Measurements from ENCODE around the gene OST4.
A peak's percentile ranks its signal among the peaks of the same experiment; 100 is the strongest.
"Not testable (repeated sequence)": the region's sequence is repeated elsewhere in the genome, so short reads cannot be mapped to it uniquely, and the experiment has no call there.

The OST4 gene

DNA sequence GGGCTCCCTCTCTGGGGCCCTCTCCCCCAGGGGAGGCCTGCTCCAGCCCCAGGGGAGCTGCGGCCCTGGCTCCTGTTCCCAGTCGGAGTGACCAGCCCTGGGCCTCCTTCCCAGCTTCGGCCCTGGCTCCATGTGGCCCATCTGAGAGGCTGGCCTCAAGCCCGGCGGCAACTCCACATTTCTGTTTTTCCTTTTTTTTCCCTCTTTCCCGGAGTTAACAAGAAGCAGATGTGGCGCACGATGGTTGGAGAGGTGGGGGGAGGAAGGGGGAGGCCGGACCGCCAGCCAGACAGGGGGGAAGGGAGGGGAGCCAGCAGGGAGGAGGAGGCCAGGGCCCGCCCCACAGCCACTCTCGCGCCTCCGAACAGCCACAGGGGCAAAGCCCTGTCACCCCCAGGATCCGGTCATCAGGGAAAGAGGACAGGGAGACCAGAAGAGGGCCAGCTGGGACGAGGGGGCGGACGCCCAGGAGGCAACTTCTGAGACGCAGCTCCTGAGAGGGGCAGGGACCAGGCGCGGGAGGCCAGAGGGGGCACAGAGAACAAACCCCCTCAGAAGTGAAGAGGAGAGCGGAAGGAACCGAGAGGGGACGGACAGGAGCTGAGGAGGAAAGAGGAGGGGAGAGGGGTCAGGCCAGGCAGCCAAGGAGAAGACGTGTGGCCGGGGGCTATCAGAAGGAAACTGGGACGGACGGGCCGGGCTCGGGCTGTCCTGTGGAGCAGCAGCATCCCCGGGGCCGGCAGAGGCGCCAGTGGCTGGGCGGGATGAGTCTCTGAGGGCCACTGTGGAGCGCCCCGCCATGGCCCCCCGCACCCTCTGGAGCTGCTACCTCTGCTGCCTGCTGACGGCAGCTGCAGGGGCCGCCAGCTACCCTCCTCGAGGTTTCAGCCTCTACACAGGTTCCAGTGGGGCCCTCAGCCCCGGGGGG is 7.1 kb upstream of the OST4 start, which contains the start of gene EMILIN1:
Gene EMILIN1 (plus strand): TSS at position 349 of the 928 bp plus-strand sequence. CDS start 451 bp downstream, at position 800.
- Mint-ChIP-seq H3K4me3 (peak within 1 kb of the TSS in 1 of 2 donors; percentile 43), H3K4me1 (peaks cover 38 to 64% of the 10 kb centered on the region in 2 donors)

DNA sequence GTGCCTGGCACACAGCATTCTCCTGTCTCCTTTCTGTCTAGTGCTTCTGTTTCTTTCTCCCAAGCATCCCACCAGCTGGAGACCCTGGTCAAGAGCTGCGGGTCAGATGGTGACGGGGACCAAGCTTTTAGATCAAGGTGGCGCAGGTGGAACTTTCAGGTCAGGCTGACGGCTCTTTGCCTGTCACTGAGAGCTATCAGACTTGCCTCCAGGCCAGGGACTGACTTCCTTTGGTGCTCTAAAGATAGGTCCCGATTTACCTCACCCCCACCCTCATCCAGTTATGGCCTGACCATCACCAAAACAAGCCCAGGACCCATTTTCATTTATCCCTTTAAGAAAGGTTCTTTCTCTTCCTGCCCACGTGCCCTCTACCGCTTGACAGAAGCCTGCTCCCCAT is 5.8 kb upstream of the OST4 start:
- Mint-ChIP-seq H3K4me3 (no peak overlapping the region), H3K4me1 (peaks cover 46 to 72% of the 10 kb centered on the region in 2 donors), H3K27ac (peak overlapping the region; percentile 65), H3K36me3 (no peaks in the 10 kb centered on the region), H3K9me3 (peaks cover 0 to 3% of the 10 kb centered on the region in 2 donors), H3K27me3 (peaks cover 4 to 18% of the 10 kb centered on the region in 2 donors)
- no peak for DNase-seq
- ATAC-seq (replicated peaks), result no peak

More for the DNA sequence above, 7.1 kb upstream of the OST4 start, which contains the start of gene EMILIN1:
- Mint-ChIP-seq H3K36me3 (no peaks in the 10 kb centered on the region), H3K27ac (peak within 1 kb of the TSS; percentile 65), H3K27me3 (peaks cover 4 to 18% of the 10 kb centered on the region in 2 donors), H3K9me3 (peaks cover 0 to 3% of the 10 kb centered on the region in 2 donors)
- DNase-seq (no peak), ATAC-seq (replicated peaks) (no peak)

DNA sequence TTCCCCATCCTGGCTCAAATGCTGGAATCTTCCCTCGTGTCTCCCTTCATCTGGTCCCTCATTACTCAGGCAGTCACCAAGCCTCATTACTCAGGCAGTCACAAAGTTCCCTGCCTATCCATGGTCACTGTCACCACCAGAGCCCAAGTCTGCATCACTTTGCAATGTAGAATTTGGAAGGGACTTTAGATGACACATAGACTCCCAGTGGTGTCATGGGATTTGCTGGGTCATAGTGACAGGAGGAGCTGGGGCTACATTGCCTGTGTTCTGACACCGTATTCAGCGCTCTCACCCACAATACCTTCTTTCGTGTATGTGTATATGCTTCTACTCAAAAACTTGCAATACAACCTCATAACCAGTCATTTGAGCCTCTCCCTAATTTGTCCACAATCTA is 4.9 kb upstream of the OST4 start:
- DNase-seq (no peak), ATAC-seq (replicated peaks) (no peak)
- Mint-ChIP-seq H3K36me3 (no peaks in the 10 kb centered on the region), H3K27ac (no peak overlapping the region), H3K4me3 (no peak overlapping the region), H3K4me1 (peaks cover 45 to 71% of the 10 kb centered on the region in 2 donors), H3K9me3 (peaks cover 0 to 3% of the 10 kb centered on the region in 2 donors), H3K27me3 (peaks cover 4 to 18% of the 10 kb centered on the region in 2 donors)

DNA sequence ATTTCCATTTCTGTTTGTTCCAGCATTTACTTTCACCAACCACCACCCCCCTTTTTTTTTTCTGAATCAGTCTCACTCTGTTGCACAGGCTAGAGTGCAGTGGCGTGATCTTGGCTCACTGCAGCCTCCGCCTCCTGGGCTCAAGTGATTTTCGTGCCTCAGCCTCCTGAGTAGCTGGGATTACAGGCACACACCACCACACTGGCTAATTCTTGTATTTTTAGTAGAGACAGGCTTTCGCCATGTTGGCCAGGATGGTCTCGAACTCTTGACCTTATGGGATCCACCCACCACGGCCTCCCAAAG is 4.1 kb upstream of the OST4 start:
- H3K36me3 Mint-ChIP-seq; ATAC-seq (replicated peaks); H3K9me3 Mint-ChIP-seq; DNase-seq; H3K27ac Mint-ChIP-seq: not testable (repeated sequence)
- H3K27me3 Mint-ChIP-seq, result peaks cover 4 to 18% of the 10 kb centered on the region in 2 donors
- peak overlapping the region in 1 of 2 donors; percentile 40 for H3K4me3 Mint-ChIP-seq
- peaks cover 41 to 67% of the 10 kb centered on the region in 2 donors for H3K4me1 Mint-ChIP-seq

DNA sequence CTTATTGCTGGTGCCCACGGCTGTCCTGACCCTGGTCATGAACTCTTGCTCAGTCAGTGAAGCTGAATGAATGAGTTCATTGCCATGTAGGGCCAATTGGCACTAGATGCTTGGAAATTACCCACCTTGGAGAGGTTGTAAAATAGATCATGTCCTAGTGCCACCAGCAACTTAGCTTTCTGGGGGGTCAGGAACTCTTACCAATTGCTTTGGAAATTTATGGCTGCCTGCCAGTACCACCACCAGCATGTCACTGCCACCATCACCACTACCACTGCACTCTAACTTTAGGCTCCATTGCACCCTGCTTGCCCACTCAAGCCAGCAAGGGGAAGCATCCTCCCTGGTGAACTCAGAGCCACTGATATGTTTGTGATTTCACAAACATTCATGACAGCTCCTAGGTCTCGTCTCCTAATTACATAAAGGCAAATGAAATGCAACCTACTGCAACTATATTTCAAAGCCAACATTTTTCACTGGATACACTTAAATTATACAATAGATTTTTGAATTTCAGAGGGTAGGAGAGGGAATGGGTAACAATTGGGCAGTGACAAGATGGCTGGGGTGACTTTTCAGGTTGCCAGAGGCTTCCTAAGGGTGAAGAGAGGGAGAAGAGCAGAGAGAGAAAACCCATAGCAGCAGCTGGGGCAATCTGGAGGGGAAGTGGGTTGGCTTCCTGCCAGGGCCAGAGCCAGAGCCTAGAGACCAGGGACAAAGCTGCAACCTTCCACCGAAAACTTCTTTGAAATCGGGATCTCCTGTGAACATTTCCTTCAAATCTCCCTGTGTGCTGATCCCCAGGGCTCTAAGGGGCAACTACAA is 3.5 kb upstream of the OST4 start:
- Mint-ChIP-seq H3K4me1 (peaks cover 40 to 67% of the 10 kb centered on the region in 2 donors), H3K27me3 (peaks cover 4 to 18% of the 10 kb centered on the region in 2 donors), H3K36me3 (peaks cover 1 to 5% of the 10 kb centered on the region in 2 donors), H3K4me3 (peak overlapping the region in 1 of 2 donors; percentile 40), H3K27ac (no peak overlapping the region), H3K9me3 (peaks cover 0 to 3% of the 10 kb centered on the region in 2 donors)
- DNase-seq, result no peak
- ATAC-seq (replicated peaks), result no peak

DNA sequence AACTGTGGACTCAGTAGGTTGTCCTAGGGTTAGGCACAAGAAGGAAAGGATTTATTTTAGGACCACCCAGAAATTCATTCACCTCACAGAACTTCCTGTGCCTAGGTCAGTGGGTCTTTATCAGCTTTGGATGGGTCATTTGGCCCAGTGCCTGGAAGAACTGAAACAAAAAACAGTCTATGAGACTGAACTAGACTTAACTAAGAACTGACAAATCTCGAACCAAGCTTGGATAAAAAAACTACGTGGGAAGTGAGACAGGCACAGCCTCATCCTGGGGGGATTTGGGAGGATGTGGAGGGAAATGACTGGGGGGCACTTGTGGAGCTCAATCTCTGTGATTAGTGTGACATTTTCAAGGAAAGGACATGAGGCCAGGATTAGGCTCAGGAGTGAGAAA is 2.3 kb upstream of the OST4 start:
- DNase-seq (no peak), ATAC-seq (replicated peaks) (no peak)
- peaks cover 4 to 11% of the 10 kb centered on the region in 2 donors for H3K27me3 Mint-ChIP-seq
- peaks cover 49 to 77% of the 10 kb centered on the region in 2 donors for H3K4me1 Mint-ChIP-seq
- peaks cover 12 to 17% of the 10 kb centered on the region in 2 donors for H3K36me3 Mint-ChIP-seq
- H3K9me3 Mint-ChIP-seq, result peaks cover 0 to 3% of the 10 kb centered on the region in 2 donors
- no peak overlapping the region for H3K4me3 Mint-ChIP-seq
- peak overlapping the region; percentile 4 for H3K27ac Mint-ChIP-seq

DNA sequence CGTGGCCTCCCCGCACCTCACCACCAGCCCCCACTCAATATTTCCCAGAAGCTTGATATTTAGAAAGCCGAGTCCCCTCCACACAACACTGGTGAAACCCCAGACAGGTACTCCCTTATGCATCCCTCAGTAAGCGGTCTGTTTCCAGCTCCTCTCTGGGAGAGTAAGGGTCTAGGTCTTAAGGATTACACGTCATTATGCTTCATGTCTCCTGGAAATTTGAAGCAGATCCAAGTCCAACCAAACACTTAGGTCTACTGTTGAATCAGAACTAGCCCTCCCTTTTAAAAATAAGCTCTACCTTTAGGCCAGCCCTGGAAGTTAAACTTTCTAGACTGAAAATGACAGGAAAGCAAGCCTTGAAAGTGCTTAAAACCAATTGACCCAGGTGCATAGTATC is 1.5 kb upstream of the OST4 start:
- Mint-ChIP-seq H3K4me3 (peak overlapping the region; percentile 88 to 94), H3K27me3 (peaks cover 0 to 3% of the 10 kb centered on the region in 2 donors), H3K4me1 (peaks cover 55 to 77% of the 10 kb centered on the region in 2 donors), H3K36me3 (peaks cover 18 to 25% of the 10 kb centered on the region in 2 donors), H3K27ac (peak overlapping the region; percentile 21), H3K9me3 (peaks cover 0 to 3% of the 10 kb centered on the region in 2 donors)
- ATAC-seq (replicated peaks) (no peak), DNase-seq (no peak)

DNA sequence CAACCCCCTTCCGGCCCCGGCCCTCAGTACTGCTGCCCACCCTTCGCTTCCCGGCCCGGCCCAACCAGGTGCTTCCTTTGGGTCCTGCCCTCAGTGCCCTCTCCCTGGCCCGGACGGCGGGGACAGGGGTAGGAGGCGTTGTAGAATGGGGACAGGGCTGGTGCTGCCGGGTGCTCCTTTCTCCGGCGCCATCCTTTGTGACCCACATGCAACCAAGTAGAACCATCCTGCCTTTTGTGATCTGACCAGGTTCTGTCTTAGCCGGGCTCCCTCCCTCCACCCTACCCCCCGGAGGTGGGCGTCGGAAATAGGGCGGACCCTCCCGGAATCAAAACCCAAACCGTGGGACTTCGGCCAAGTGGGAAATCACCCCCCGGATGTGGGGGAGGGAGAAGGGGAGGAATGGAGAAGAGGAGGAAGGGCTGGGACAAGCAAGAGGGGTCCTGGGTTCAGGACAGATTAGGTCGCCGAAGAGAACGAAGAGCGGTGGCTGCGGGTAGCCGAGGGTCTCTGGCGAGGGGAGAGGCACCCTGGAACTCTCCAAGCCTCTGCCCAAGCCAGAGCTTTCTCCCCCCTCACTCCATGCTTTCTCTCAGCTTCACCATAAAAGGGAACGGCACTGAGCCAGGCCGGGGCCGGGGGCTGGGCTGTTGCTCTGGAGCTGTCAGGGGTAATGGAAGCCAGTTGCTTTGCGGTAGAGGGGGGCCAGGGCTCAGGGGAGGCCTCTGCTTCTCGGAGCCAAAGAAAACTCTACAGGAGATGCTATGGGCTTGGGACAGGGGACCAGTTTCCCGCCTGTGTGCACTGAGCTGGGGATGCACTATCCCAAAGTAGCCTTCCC is 756 bp upstream of the OST4 start:
- Mint-ChIP-seq H3K9me3 (peaks cover 0 to 2% of the 10 kb centered on the region in 2 donors), H3K27ac (peak overlapping the region; percentile 88), H3K4me1 (peaks cover 50 to 75% of the 10 kb centered on the region in 2 donors), H3K27me3 (no peaks in the 10 kb centered on the region), H3K36me3 (peaks cover 18 to 29% of the 10 kb centered on the region in 2 donors), H3K4me3 (peak overlapping the region; percentile 88 to 94)
- ATAC-seq (replicated peaks), result no peak
- DNase-seq, result no peak

DNA sequence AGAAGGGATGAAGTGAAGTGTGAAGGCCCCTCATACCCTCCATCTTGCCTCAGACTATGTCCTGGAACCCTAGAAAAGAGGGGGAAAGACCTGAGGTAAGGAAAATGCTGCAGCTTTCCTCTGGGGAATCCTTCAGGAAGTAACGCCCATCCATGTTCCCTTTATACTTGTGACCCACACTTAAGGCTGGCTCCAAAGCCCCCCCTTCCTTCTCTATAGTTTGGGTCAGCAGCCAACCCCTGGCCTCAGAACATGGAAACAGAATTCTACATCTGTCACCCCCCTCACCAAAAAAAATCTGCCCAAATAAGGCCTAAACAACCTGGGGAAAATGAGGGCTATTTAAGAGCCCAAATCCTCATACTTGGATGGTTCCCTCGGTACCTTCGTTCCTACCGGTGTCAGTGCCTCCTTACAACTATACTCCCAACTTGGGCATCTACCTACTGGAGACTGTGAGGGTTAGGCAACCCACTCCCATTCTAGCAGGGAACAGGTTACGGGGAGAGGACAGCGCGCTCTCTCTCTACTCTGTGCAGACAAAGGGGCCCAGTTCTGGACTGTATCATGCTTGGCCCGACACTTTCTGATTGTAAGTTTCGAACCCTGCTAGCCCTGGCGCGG is 689 bp downstream of the OST4 start:
- Mint-ChIP-seq H3K9me3 (no peaks in the 10 kb centered on the region), H3K27ac (peak overlapping the region; percentile 97), H3K27me3 (no peaks in the 10 kb centered on the region), H3K4me3 (peak overlapping the region; percentile 94 to 96), H3K4me1 (peaks cover 46 to 72% of the 10 kb centered on the region in 2 donors), H3K36me3 (peaks cover 24 to 36% of the 10 kb centered on the region in 2 donors)
- ATAC-seq (replicated peaks) (peak; percentile 8 to 11), DNase-seq (no peak)

DNA sequence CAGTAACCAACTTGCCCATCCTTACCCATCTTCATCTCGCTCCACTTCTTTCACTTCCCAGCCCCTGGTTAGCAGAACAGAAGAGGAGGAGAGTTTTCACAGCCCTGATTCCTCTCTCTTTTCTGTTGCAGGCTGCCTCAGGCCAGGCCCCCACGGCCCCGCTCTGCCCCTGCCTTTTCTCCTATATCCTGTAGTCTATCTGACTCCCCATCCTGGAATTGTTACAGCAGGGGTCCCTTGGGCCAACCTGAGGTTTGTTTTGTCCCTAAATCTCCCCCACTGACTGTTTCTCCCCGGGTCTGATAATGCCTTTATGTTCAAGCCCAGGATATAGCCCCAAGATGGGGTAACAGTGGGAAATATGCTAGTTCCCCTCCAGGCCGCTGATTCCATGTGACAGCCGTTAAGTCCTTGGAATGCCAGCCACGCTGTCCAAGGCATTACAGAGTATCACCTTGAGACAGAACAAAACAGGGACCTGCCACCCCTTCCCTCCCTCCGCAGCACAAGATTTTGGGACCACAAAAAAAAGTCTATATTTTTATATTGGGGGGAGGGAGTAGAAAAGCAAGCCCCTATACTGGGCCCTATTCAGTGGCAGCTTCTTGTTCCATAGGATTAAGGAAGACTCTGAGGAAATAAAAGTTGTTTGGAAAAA is 1.4 kb downstream of the OST4 start:
- H3K4me1 Mint-ChIP-seq, result peaks cover 43 to 67% of the 10 kb centered on the region in 2 donors
- H3K36me3 Mint-ChIP-seq, result peaks cover 28 to 41% of the 10 kb centered on the region in 2 donors

DNA sequence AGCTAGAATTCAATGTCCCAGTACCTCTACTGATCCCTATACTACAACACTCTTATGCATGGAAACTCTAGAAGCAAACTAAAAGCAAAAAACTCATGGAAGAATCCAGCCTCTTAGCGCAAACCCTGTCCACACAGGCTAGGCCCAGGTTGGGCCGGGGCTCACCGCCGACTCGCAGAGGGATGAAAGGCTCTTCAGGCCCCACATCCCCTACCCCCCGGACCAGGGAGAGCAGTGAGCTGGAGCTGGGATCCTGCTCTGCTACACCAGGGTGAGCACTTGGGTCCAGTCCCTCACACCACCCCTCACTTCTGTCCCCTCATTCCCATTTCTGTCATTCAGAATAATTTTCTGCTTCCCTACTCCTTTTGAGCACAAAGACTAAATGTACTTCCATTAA is 2.0 kb downstream of the OST4 start:
- no peaks in the 10 kb centered on the region for H3K27me3 Mint-ChIP-seq
- H3K9me3 Mint-ChIP-seq, result no peaks in the 10 kb centered on the region
- H3K4me1 Mint-ChIP-seq, result peaks cover 38 to 64% of the 10 kb centered on the region in 2 donors
- H3K36me3 Mint-ChIP-seq, result peaks cover 29 to 45% of the 10 kb centered on the region in 2 donors
- peak overlapping the region; percentile 62 for H3K27ac Mint-ChIP-seq
- peak overlapping the region in 1 of 2 donors; percentile 96 for H3K4me3 Mint-ChIP-seq
- DNase-seq (no peak), ATAC-seq (replicated peaks) (no peak)

More for the DNA sequence above, 1.4 kb downstream of the OST4 start:
- Mint-ChIP-seq H3K27me3 (no peaks in the 10 kb centered on the region), H3K27ac (peak overlapping the region; percentile 62), H3K4me3 (peak overlapping the region; percentile 94 to 96), H3K9me3 (no peaks in the 10 kb centered on the region)
- ATAC-seq (replicated peaks) (no peak), DNase-seq (no peak)

DNA sequence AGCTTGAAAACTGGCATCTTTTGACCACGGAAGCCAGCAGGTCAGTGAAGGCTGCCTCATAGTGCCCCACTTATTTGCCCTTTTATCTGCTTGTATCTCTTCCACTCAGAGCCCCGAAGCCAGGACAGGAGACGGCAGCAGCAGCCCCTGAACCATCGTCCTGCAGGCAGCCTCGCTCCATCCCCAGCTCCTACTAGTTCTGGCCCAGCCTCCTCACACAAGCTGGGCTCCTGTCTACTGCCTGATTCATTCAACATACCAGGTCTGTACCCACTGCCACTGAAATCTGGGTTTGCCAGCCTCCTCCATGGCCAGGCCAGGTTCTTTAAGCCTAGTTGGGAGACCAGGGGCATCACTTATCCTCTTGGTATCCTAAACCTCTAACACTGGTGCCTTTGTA is 4.1 kb downstream of the OST4 start:
- DNase-seq, result no peak
- peaks cover 37 to 61% of the 10 kb centered on the region in 2 donors for H3K36me3 Mint-ChIP-seq
- H3K27ac Mint-ChIP-seq, result no peak overlapping the region
- H3K27me3 Mint-ChIP-seq, result no peaks in the 10 kb centered on the region
- ATAC-seq (replicated peaks), result no peak
- H3K9me3 Mint-ChIP-seq, result no peaks in the 10 kb centered on the region
- peaks cover 30 to 54% of the 10 kb centered on the region in 2 donors for H3K4me1 Mint-ChIP-seq
- no peak overlapping the region for H3K4me3 Mint-ChIP-seq

DNA sequence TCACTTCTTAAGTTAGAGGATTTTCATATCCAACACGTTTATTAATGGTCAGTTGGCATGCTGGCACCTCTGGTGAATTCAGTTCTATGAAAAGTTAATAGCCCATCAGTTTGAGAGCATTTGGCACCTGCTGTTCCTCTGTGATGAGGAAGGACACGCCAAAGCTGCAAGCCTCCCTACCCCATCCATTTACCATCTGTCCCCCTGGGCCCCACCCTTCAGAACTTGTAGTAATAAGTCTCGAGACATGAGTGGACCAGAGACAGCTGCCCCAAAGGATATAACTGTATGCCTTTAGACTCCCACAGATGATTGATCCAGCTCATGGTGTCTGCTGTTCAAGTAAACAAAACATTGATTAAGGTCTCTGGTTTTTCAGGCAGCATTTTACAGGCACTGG is 6.3 kb downstream of the OST4 start:
- Mint-ChIP-seq H3K4me3 (no peak overlapping the region), H3K27ac (no peak overlapping the region), H3K9me3 (no peaks in the 10 kb centered on the region), H3K27me3 (no peaks in the 10 kb centered on the region), H3K36me3 (peaks cover 37 to 60% of the 10 kb centered on the region in 2 donors), H3K4me1 (peaks cover 22 to 40% of the 10 kb centered on the region in 2 donors)
- DNase-seq (no peak), ATAC-seq (replicated peaks) (no peak)

Data from stimulated activated naive B cell treated with anti-CD40 and anti-IgM and Interleukin-4, amounts not matched to agents 10 μg/mL and 1 μg/mL and 100 μg/mL, for 72 hours (primary cell).